HPDE6-E6E7 (cell line): ENCODE measurements around the gene MYO10.
"Not testable (repeated sequence)": the region's sequence is repeated elsewhere in the genome, so short reads cannot be mapped to it uniquely, and the experiment has no call there.

Source experiments
- DNase-seq: peaks from one replicate; pipeline ENCODE4 v3.0.0; 2011; ENCODE audit warnings: missing footprints; ENCODE audit errors: extremely low spot score

MYO10 gene

DNA sequence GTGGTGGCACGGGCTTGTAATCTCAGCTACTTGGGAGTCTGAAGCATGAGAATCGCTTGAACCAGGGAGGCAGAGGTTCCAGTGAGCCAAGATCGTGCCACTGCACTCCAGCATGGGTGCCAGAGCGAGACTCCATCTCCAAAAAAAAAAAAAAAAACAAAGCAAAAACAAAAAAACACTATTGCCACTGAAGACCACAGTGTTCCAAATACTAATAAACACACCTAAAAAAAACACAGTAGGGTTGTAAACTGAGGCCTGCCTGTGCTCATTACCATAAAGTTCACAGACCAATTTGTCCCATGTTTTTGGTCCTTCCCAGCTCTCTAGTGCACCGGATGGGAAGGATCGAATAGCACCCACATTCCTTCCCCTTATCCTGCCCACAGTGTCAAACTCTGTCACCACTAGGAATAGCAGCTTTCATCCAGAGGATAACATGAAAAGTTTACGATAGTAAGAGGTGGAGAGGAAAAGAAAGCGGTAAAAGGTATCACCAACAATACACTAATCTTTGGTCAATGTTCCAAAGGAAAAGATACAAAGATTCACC lies 49.2 kb downstream of the MYO10 start:
- no peak for DNase-seq

DNA sequence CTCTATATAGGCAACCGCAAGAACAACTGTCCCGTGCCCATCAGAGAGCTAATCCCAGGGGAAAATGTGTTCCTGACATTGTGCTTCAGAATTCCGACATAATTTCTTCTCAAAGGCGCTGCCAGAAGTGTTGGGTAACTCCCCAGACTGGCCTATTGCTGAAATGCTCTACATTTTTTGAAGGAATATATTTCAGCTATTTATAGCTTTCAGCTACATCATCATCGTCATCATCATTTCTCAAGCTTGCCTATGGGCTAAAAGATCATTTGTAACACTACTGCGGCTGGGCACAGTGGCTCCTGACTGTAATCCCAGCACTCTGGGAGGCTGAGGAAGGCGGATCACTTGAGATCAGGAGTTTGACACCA lies 49.7 kb downstream of the MYO10 start:
- DNase-seq, result no peak

DNA sequence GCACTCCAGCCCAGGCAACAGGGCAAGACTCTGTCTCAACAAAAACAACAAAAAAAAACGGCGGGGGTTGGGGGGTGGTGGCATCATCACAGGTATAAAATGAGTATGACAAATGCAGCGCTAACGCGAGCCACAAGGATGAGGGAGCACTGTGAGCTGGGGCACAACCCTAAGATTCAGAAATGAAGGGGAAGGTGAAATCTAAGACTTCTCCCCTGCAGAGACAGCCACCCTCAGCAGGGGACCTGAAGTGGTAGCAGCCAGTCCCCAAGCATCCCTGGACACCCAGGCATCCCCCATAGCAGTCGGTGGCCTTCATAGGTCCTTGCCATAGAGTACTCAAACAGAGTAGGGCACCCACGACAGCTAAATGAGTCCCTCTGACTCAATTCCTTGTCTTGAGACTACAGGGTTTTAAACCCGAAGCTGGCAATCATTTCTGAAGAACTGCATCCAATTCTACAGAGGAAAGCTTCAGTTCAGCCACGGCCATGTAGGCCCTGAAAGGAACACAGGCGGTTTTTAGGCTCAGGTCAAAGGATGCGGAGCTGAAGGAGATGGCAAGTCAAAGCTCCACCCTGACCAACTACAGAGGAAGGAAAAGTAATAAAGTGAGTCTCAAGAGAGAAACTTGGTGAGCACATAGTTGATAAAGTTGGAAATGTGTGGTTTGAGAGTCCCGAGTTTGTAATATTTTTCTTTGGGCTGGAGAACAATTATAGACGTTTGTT lies 50.3 kb downstream of the MYO10 start:
- DNase-seq, result no peak

DNA sequence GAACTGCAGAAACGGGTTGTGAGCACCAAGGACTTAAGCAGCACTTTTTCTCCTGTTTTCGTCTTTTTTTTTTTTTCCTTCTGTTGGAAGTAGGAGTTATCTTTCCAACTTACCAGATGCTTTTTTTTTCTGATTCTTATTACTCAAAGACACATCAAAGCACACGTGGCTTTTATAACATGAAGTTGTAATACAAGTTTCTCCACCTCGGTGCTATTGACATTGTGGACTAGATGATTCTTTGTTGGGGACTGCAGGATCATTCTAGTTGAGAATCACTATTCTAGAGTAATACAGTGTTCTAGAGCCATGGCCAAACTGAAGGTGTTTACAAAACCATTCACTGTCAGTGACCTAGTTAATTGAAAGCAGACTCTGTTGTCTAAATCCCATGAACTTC lies 51.5 kb downstream of the MYO10 start:
- DNase-seq, result no peak

DNA sequence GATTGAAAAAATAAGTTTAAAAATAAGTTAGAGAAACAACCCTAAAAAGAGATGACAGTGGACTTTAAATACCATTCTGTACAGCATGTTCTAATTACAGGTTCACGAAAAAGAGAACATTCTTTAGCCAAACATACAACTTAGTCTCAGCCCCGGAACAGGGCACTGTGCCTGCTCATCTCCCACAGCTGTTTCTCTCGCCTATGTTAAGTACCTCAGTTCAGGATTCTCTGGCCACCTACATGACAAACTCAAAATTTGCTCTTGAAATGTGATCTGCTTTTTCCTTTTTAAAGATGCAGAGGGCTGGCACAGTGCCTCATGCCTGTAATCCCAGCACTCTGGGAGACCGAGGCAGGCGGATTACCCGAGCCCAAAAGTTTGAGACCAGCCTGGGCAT lies 52.3 kb downstream of the MYO10 start:
- no peak for DNase-seq

DNA sequence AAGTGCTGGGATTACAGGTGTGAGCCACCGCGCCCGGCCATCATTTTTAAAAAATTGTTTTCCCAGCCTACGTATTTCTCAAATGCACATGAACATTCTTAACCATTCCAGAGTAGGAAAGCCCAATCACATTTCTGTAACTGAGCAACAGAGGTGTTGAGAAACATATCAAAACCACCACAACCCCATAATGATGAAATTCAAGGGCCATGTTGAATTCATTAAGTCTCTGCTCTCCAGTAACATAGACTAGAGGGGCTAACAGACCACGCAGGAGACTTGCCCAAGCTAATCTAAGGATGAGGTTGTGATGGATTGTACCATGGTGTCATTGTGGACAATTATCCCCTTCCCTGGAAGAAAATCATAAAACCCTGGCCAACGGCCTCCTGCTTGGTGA lies 52.9 kb downstream of the MYO10 start:
- DNase-seq, result no peak

DNA sequence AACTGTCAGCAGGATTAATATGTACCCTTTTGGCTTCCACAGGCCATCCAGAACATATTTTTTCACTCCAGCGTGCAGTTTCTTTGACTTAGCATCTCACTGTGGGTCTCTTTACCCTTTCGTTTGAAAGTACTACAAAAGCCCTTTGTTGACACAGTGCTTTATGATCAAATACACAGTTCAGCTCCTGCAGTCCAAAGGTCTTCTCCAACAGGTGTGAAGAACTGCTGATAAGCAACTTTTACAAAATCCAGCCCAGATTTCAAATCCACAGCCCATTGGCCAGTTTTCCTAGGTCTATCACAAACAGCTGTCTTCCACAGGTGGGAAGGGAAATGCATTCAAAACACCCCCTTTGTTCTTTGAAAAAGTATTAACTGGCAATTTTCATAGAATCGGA lies 54.8 kb downstream of the MYO10 start:
- no peak for DNase-seq

DNA sequence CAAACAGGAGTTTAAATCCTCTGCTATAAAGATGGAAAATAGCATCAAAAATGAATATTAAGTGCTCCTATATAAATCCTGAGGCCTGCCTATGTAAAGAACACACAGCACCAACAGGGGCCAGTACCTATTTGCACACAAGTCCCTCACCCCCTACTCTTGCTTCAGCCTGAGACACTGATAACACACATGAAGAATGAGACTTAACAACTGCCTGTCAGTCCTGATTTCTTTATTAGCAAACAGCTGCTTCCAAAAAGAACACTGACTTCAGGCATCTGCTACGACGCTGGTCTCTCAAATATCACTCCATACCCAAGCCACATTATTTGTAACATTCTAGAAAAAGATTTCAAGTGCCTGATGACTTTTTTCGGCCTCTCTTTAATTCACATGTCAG lies 55.5 kb downstream of the MYO10 start:
- no peak for DNase-seq

DNA sequence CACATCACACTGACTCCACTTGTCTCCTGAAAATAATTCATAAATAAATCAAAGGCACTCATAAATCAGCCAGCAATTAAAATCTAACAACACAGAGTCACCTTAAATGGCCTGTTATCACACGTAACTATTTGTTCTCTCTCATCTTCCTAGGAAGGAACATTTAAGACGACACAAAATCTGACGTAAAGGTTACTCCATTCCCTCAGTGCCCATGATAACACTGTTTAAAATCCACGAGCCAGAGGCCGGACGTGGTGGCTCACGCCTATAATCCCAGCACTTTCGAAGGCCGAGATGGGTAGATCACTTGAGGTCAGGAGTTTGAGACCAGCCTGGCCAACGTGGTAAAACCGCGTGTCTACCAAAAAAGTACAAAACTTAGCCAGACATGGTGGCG lies 56.4 kb downstream of the MYO10 start:
- no peak for DNase-seq

DNA sequence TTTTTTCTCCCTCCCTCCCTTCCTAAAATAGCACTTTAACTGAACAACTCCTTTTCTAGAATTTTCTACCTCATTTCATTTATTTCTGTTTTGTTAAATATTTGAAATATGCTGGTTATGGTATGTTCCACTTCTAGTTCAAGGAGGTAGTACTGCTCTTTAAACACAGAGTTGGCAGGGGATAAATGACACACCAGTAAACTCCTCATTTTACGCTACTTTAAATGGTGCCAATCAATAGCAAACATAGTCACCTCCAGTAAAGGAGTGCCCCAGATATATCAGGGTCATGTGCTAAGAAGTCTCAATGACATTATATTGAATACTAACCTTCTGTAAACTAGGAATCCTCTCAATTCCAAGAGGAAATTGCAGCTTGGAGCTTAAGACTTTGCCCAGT lies 56.9 kb downstream of the MYO10 start:
- no peak for DNase-seq

DNA sequence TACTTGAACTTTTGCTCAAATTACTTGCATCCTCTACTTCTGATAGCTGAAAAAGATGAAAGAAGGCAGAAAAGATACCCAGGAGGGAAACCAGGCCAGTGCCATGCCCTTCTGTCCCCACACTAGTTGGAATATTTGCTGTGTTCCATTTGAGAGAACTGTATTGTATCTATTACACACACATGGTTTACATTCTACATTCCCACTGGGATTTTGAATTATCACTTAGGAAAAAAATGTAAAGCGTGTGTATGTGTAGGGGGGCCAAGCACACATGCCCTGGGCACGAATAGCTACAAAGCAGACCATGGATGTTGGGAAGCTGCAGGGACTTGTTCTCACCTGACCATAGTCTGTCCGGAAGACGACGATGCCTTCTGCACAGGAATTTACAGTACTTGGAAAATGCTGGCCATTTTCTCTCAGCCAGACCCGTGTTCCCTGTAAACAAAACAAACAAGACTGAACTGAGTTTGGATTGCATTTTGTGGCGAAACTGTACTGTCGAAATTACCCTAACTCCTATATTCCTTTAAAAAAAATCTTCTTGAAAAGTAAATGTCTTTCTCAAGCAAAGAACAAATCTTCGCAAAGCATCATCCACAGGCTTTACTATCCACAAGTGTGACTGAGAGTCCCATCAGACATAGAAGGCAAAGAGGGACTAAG lies 58.7 kb downstream of the MYO10 start:
- no peak for DNase-seq

DNA sequence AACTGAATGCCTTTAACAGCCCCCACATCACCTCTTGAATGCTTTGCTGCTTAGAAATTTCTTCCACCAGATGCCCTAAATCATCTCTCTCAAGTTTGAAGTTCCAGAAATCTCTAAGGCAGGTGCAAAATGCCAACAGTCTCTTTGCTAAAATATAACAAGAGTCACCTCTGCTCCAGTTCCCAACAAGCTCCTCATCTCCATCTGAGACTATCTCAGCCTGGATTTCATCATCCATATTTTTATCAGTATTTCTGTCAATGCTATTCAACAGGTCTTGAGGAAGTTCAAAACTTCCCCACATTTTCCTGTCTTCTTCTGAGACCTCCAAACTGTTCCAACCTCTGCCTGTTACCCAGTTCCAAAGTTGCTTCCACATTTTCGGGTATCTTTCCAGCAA lies 61.7 kb downstream of the MYO10 start:
- DNase-seq, result not testable (repeated sequence)

DNA sequence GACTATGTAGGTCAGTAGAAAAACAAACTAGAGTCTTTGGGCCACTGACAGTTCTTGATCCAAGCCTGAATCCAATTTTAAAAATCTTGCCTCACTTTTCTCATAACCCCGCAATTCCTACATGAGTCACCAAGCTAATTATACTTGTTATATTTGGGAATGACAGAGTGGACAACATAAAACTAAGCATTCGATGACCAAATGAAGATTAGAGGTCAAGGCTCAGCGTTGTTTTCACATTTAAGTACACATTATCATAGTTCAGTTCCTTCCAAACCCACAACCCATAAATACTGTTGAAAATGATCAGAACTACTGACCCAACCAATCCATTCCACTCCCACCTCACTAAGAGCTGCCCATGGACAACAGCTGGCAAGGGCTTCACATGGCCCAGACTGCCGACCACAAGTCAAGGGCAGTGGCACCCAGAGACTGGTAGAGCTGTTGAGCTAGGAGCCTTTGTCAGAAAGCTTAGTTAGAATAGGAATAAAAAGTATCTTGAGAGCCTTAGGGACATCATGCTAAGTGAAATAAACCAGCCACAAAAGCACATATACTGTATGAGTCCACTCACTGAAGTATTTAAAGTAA lies 64.2 kb downstream of the MYO10 start:
- no peak for DNase-seq

DNA sequence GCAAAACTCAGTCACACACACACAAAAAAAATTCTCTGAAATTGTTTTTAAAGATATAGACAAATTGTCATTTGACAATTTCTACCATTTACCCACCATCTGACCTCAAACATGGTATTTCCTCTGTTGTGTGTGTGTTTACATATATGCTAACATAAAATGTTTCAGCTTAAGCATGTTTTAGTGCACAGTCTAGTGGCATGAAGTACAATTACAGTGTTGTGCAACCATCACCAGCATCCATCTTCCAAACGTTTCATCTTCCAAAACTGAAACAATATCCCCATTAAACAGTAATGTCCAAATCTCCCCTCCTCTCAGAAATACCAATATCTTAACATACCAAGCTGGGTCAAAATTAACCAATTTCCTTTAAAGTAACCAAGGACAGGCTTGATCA lies 65.2 kb downstream of the MYO10 start:
- DNase-seq, result no peak

DNA sequence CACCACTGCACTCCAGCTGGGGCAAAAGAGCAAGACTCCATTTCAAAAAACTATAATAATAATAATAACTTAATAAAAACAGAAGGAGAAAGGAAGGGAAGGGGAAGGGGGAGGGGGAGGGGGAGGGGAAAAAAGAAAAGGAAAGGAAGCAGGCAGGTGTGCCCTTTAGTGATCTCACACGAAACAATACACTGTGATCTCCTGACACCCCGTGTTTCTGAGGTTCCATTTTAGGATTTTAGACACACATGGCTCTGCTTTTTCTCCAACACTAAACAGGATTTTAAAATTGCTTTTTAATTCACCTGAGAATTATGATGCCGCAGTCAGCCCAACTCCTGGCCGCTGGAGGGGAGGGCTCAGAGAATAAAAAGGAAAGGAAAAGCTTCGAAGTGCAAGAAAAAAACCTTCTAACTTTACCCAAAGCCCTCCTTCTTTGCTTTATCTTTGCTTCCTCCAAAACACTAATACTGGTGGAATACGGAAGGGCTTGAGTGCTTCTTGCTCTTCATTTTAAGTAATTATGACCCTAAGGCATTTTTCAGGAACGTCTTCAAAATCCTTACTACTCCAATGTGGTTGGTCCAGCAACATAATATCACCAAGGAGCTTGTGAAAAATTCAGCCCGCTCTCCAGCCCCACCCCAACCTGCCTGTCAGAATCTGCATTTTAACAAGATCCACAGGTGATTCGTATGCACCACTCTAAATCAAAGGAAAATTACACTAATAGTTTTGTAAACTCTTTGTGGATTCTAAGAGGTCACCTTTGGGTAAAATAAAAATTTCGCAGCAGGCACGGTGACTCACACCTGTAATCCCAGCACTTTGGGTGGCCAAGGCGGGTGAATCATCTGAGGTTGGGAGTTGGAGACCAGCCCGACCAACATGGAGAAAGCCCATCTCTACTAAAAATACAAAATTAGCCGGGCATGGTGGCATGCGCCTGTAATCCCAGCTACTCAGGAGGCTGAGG lies 66.0 kb downstream of the MYO10 start:
- no peak for DNase-seq

DNA sequence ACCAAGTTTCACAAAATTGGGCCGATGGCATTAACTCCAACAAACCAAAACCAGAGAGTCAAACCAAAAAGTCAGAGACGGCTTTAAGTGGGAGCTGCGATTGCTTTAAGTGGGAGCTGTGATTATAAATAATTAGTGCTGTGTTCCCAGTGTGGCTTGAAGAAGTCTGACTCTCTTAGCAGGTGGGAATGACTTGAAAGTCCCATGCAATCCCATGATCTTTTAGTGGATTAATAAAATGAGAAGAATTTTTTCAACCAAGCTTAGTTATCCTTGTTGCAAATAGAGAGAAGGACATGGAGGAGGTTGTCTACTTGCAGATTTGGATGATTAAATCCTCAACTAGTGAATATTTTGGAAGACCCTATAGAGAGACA lies 68.5 kb downstream of the MYO10 start:
- no peak for DNase-seq

DNA sequence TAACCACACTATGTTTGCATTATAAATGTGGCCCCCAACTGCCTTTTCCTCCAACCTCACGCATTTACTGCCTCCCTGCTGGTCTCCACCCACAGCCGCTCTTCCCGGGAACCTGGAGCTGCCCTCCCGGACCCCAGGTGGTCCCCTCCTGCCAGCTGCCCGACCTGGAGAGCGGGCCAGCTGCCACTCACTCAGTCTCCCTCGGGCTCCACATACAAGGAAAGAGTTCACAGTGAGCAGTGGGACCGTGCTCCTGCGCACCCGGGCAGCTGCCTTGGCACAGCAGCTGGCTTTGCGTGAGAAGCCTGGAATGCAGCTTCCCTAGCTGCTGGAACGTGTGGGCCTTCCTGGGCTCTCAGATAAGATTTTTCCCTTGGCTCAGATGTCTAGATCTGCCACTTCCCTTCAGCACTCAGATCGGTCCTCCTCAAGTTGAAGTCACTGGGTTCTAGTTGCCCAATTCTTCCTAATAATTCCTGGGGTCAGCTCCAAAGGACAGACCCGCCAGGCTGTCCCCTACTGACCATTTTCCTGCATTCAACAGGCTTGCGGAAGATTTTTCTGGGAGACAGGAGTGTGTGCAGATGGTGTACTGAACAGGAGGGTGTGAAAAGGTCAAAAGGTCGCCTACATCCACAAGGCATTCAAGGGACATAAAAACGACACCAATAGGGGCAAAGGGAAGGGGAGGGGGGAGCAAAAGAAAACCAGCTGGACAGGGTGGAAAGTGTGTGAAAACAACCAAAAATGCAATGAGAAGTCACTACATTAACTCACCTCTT lies 69.1 kb downstream of the MYO10 start:
- no peak for DNase-seq

DNA sequence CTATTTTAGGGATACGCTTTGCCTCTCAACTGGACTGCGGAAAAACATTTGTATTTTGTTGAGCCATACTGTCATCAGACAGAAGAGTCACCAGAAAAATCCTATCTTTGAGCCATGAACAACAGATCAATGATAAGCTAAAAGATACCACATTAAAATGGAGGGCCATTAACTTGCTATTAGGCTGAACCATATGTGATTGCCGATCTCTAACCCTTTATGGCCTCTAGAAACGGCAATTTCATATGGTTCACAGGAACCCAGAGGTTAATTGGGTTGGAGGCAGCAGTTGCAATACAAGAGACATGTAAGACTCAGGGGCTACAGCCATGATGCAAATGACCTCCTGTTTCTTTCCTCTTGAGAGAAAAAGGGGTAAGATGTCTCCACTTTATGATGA lies 69.8 kb downstream of the MYO10 start:
- DNase-seq, result no peak

DNA sequence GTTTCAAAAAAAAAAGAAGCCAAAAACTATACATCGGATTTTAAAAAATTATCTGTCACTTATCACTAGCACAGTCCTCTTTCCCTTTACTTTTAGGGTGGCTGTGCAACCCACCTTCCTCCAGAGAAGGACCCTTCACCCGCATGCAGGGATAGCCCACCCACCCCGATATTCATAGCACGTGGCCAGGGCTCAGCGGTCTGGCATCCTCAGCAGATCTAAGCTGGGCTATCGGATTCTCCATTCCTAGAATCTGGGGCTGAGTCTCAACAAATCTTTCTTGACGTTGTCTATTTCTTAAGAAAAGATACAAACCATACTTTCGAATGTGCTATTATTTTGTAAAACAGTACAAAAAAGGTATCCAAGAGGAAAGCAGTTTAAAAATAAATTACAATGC lies 70.9 kb downstream of the MYO10 start:
- DNase-seq, result no peak

DNA sequence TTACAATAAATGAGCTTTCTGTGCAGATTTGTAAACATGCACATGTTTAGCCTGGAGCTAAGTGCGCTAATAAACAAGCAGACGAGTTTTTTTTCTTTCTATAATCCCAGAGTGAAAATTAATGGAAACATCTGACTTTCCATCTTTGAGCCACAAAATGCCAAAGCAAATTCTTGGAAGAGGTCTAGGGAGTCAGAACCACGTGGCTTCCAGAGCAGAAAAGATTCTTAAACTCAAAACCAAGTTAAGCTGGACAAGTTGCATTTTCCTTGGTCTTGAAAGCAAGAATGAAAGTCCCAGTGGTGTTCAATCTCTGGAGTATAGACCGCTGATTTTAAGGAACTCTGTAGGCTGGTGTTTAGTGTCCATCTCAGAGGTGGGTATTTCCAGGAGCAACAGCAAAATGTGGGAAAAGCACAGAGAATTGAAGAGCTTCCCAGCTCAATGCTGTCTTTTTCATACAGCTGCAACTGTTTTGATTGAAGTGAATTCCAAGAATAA lies 71.4 kb downstream of the MYO10 start:
- DNase-seq, result no peak

DNA sequence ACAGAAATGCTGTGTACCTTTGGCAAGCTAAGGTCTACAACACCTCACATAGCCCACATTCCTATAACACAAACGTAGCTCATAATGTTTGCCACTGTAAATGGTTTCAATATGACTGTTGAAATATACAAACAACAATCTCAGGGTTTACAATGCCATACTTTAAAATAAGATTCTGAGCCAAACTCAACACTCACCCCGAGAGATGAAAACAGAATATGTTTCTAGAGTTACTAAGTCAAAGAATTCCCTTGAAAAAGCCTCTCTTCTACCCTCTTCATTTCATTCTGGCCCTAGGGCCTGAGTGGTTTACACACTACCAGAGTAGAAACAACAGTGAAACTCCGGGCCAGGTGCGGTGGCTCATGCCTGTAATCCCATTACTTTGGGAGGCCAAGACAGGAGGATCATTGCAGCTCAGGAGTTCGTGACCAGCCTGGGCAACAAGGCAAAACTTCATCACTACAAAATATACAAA lies 72.6 kb downstream of the MYO10 start:
- DNase-seq, result no peak
